Astrocyte of the cerebellum (primary cell): ENCODE data around the gene ARHGAP11A.

Experiments
- DNase-seq: peaks from one replicate; pipeline ENCODE4 v3.0.0-alpha.2; 2011; ENCODE audit warnings: low read depth
- H3K4me3 ChIP-seq: 2 replicates; pipeline ENCODE4 v1.5.1; 2011; ENCODE audit warnings: mild to moderate bottlenecking, low read depth, low read length, moderate library complexity
- CTCF ChIP-seq: IDR thresholded peaks from 2 replicates; pipeline ENCODE4 v1.5.1; 2012; ENCODE audit warnings: low read length, low read depth, moderate library complexity, mild to moderate bottlenecking; ENCODE audit errors: missing control alignments
- in situ Hi-C: cut with HindIII; loops from 2 replicates; pipeline ENCODE4 v1.10.0; 2017; ENCODE audit warnings: low sequenced_read_pairs

Gene ARHGAP11A

GRCh38 chr15:32679298-32679690 is 64.0 kb downstream of the ARHGAP11A start:
- in situ Hi-C loops, result no loop called here
- TF ChIP-seq CTCF, result no peak
- H3K4me3 ChIP-seq, result no peak overlapping the region
- no peak for DNase-seq

- no peak overlapping the region for H3K4me3 ChIP-seq
- in situ Hi-C loops, result no loop called here
- peak; percentile 79 for DNase-seq
- TF ChIP-seq CTCF, result no peak
These were observed 67.3 kb downstream of the ARHGAP11A start for GRCh38 chr15:32682569-32682968.

- no peak for DNase-seq
- TF ChIP-seq CTCF, result no peak
- in situ Hi-C loops, result no loop called here
- no peak overlapping the region for H3K4me3 ChIP-seq
These were observed 67.8 kb downstream of the ARHGAP11A start for GRCh38 chr15:32682977-32683630.

- DNase-seq, result peak; percentile 96
- no peak overlapping the region for H3K4me3 ChIP-seq
- no peak for TF ChIP-seq CTCF
- in situ Hi-C loops, result no loop called here
These were observed 68.7 kb downstream of the ARHGAP11A start for GRCh38 chr15:32683906-32684584.

- no peak overlapping the region for H3K4me3 ChIP-seq
- in situ Hi-C loops, result no loop called here
- TF ChIP-seq CTCF, result no peak
- no peak for DNase-seq
These were observed 70.3 kb downstream of the ARHGAP11A start for GRCh38 chr15:32685576-32685975.

- no peak overlapping the region for H3K4me3 ChIP-seq
- in situ Hi-C loops, result no loop called here
- no peak for TF ChIP-seq CTCF
- DNase-seq, result no peak
These were observed 72.3 kb downstream of the ARHGAP11A start for GRCh38 chr15:32687556-32687955.
